Measurements from ENCODE around the gene THAP8. TPM values are rescaled to one million over a fixed set of nuclear protein-coding genes. Genes with fewer than 3 reads are reported as not detected.

Gene THAP8
- polyA plus RNA-seq, 2 of the 4 experiments (the other 2 are of a cell fraction): 3.1 to 7.5 TPM

- WGBS (ENCODE audit: missing lambda C conversion rate): 90% methylated on average over 11 of the region's 11 CpGs
- ATAC-seq (no peak), FAIRE-seq (no peak), DNase-seq (ENCODE audit: low read depth in 1 of 2, low spot score in 1 of 2) (no peak)
- TF ChIP-seq RNF2 (IDR thresholded peaks at IDR 0.05; ENCODE audit: borderline replicate concordance, low read depth) (no peak), CBX2 (IDR thresholded peaks at IDR 0.05; ENCODE audit: borderline replicate concordance, low read depth) (no peak), POLR2AphosphoS2 (conservative IDR thresholded peaks at IDR 0.05; ENCODE audit: low read length) (no peak), SREBF2 (IDR thresholded peaks at IDR 0.05) (no peak), MYC (IDR thresholded peaks at IDR 0.05; ENCODE audit: borderline replicate concordance, low read length) (no peak), CBX8 (IDR thresholded peaks at IDR 0.05) (no peak), SMC3 (IDR thresholded peaks at IDR 0.05) (no peak), POLR2A (IDR thresholded peaks at IDR 0.05; ENCODE audit: low read length) (no peak; the same call in 1 of the 2 replicates), CHD2 (IDR thresholded peaks at IDR 0.05; ENCODE audit: low read length, partially characterized antibody) (no peak), CTCF (IDR thresholded peaks at IDR 0.05) (no peak), TFCP2L1 (CRISPR knock-in tag; IDR thresholded peaks at IDR 0.05) (no peak), ZFP36 (IDR thresholded peaks at IDR 0.05; ENCODE audit: borderline replicate concordance, partially characterized antibody) (no peak), FOXS1 (CRISPR knock-in tag; IDR thresholded peaks at IDR 0.05) (no peak)
- TF ChIP-seq, protein P1, sequence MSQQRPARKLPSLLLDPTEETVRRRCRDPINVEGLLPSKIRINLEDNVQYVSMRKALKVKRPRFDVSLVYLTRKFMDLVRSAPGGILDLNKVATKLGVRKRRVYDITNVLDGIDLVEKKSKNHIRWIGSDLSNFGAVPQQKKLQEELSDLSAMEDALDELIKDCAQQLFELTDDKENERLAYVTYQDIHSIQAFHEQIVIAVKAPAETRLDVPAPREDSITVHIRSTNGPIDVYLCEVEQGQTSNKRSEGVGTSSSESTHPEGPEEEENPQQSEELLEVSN (IDR thresholded peaks at IDR 0.05; ENCODE audit: borderline replicate concordance, low read depth): no peak
- TF ChIP-seq, protein P2, sequence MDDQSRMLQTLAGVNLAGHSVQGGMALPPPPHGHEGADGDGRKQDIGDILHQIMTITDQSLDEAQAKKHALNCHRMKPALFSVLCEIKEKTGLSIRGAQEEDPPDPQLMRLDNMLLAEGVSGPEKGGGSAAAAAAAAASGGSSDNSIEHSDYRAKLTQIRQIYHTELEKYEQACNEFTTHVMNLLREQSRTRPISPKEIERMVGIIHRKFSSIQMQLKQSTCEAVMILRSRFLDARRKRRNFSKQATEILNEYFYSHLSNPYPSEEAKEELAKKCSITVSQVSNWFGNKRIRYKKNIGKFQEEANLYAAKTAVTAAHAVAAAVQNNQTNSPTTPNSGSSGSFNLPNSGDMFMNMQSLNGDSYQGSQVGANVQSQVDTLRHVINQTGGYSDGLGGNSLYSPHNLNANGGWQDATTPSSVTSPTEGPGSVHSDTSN (IDR thresholded peaks at IDR 0.05): no peak
- peaks cover 25% of the 10 kb centered on the region for H3K4me1 ChIP-seq
- no peak overlapping the region for H3K27ac ChIP-seq
- no peaks in the 10 kb centered on the region for H3K9me3 ChIP-seq
- ChIA-PET CTCF (interaction anchor here (0.6 to 1.0 kb wide), 2 partner anchors 35 to 154 kb away, joined by 3 read pairs; no protein-coding TSS in a partner anchor), POLR2A (interaction anchor here (2.1 kb wide), 1 partner anchor 15 kb away, joined by 11 read pairs; the partner anchor contains the start of gene SDHAF1)
- H3K4me2 ChIP-seq: no peak overlapping the region
- no peak overlapping the region for H3K4me3 ChIP-seq
Observed at GRCh38 chr19:36010402-36010801, 43.7 kb downstream of the THAP8 start.

DNA sequence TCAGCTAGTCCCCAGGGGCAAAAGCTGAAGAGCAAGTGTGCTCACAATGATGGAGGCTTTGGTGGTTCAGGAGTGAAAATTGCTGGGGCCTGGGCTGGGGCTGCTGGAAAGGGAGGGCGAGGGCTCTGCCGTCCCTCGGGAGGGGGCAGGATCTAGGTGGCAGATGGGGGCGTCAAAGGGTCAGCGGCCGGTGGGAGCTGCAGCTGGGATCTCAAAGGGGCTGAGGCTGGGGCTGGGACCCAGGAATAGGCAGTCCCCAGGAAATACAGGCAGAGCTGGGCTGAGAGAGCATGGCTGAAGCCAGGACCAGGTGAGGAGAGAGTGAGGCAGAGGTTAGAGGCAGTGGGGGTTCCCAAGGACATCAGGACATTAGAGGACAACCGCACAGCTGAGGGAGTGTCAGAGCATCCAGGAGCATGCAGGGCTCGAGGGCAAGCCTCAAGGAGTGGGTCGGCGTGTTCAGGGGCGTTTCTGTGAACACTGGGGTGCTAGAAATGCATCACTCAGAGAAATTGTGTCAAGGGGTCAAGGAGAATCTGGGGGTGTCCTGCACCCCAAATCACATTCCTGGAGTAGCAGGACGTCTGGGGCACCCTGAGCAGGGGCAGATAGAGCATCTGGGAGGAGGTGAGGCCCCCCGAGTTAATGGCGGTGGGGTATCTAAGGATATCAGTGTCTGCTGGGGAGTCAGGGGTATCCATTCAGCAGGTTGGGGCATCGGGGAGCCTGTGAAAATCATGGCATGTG lies 44.3 kb downstream of the THAP8 start:
- Histone ChIP-seq H3K4me3 (peak overlapping the region; percentile 41), H3K4me2 (peak overlapping the region; percentile 90), H3K27ac (peak overlapping the region; percentile 62 to 87), H3K4me1 (peaks cover 19% of the 10 kb centered on the region; the same call in 2 of the 3 replicates), H3K9me3 (no peaks in the 10 kb centered on the region)
- no peak for TF ChIP-seq GATA3 (IDR thresholded peaks at IDR 0.05; ENCODE audit: borderline replicate concordance)
- TF ChIP-seq CHD2 (IDR thresholded peaks at IDR 0.05; ENCODE audit: low read length, partially characterized antibody): peak; percentile 9
- FAIRE-seq (peak; percentile 7), ATAC-seq (no peak), DNase-seq (ENCODE audit: low read depth in 1 of 2, low spot score in 1 of 2) (no peak)
- ChIA-PET POLR2A (interaction anchor here (0.5 to 2.1 kb wide), 4 partner anchors 15 to 131 kb away, joined by 3 to 11 read pairs (median 4); partner anchors contain the start of genes POLR2I, SDHAF1 and TBCB), CTCF (interaction anchor here (0.6 to 1.7 kb wide), 4 partner anchors 10 to 155 kb away, joined by 3 to 10 read pairs (median 4); no protein-coding TSS in a partner anchor)
- WGBS (ENCODE audit: missing lambda C conversion rate): 73% methylated on average over 15 of the region's 15 CpGs

DNA sequence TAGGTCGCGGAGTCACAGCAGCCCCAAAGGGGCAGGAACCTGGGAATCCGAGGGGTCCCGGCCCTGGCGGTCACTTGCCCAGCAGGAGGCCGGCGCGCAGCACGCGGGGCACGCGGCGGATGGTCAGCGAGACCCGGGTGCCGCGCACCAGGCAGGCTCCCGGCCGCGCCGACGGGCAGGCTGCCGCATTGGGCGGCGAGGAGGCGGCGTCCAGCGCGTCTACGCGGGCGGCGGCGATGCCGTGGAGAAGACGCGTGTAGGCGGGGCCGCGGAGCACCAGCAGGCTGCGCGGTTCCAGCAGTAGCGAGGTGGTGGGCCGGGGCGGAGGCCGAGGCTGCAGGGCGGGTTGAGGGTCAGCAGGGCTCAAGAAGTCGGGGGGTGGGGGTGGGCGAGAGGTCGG lies 44.9 kb downstream of the THAP8 start:
- CTCF ChIA-PET: interaction anchor here (0.8 to 1.7 kb wide), 8 partner anchors 9 to 116 kb away, joined by 3 to 10 read pairs (median 4); partner anchors contain the start of gene THAP8
- peak; percentile 58 to 84 for DNase-seq (ENCODE audit: low read depth in 1 of 2, low spot score in 1 of 2)
- FAIRE-seq: no peak
- 6% methylated on average over 43 of the region's 50 CpGs for WGBS (ENCODE audit: missing lambda C conversion rate)
- Histone ChIP-seq H3K4me3 (peak overlapping the region; percentile 41), H3K27ac (peak overlapping the region; percentile 62 to 87), H3K4me2 (peak overlapping the region; percentile 90), H3K9me3 (no peaks in the 10 kb centered on the region), H3K4me1 (peaks cover 17% of the 10 kb centered on the region; the same call in 2 of the 3 replicates)
- peak; percentile 63 to 70 for ATAC-seq
- POLR2A ChIA-PET: interaction anchor here (0.5 to 2.1 kb wide), 4 partner anchors 14 to 132 kb away, joined by 3 to 11 read pairs (median 4); partner anchors contain the start of genes POLR2I, SDHAF1 and TBCB
- peak in 1 of 2 experiments; percentile 62; a peak in 2 of 5 replicates for TF ChIP-seq JUN (IDR thresholded peaks at IDR 0.05)
- no peak for TF ChIP-seq ZFP36 (IDR thresholded peaks at IDR 0.05; ENCODE audit: borderline replicate concordance, partially characterized antibody)
- TF ChIP-seq ATOH8 (CRISPR knock-in tag; IDR thresholded peaks at IDR 0.05; ENCODE audit: low read depth): 0 out of 2 replicates have a peak, but pooled peaks have one; percentile 31
- peak; percentile 61; the same call in 1 of the 2 replicates for TF ChIP-seq HOXB13 (CRISPR knock-in tag; IDR thresholded peaks at IDR 0.05; ENCODE audit: low read depth)
- TF ChIP-seq MYC (IDR thresholded peaks at IDR 0.05; ENCODE audit: borderline replicate concordance, low read length): 0 out of 2 replicates have a peak, but pooled peaks have one; percentile 17
- TF ChIP-seq MAX (IDR thresholded peaks at IDR 0.05): peak; percentile 78
- TF ChIP-seq, protein P3, sequence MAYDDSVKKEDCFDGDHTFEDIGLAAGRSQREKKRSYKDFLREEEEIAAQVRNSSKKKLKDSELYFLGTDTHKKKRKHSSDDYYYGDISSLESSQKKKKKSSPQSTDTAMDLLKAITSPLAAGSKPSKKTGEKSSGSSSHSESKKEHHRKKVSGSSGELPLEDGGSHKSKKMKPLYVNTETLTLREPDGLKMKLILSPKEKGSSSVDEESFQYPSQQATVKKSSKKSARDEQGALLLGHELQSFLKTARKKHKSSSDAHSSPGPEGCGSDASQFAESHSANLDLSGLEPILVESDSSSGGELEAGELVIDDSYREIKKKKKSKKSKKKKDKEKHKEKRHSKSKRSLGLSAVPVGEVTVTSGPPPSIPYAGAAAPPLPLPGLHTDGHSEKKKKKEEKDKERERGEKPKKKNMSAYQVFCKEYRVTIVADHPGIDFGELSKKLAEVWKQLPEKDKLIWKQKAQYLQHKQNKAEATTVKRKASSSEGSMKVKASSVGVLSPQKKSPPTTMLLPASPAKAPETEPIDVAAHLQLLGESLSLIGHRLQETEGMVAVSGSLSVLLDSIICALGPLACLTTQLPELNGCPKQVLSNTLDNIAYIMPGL (CRISPR knock-in tag; IDR thresholded peaks at IDR 0.05; ENCODE audit: borderline replicate concordance): no peak
- no peak for TF ChIP-seq CTCF (IDR thresholded peaks at IDR 0.05)

Measured in A549 (cell line).